Keratinocyte (primary cell): Measurements from ENCODE around the gene IL1RAPL1.

Experiments used
- CTCF ChIP-seq, 3 experiments: IDR thresholded peaks in 1 of 3; conservative IDR thresholded peaks in 1 of 3; optimal IDR thresholded peaks in 1 of 3; 2 replicates in 2 of 3; 3 replicates in 1 of 3; pipeline versions ENCODE3 to v1.5.1; 2011; ENCODE audit warnings: low read length in 3 of 3, mild to moderate bottlenecking in 3 of 3, moderate library complexity in 2 of 3, control low read depth in 1 of 3, inconsistent platforms in 1 of 3; ENCODE audit not compliant: insufficient read depth in 2 of 3; ENCODE audit errors: extremely low read depth in 1 of 3
- EZH2 ChIP-seq: IDR thresholded peaks from one replicate; pipeline ENCODE4 v1.6.1; 2012; ENCODE audit warnings: inconsistent platforms, mild to moderate bottlenecking, low read length, moderate library complexity

DNA sequence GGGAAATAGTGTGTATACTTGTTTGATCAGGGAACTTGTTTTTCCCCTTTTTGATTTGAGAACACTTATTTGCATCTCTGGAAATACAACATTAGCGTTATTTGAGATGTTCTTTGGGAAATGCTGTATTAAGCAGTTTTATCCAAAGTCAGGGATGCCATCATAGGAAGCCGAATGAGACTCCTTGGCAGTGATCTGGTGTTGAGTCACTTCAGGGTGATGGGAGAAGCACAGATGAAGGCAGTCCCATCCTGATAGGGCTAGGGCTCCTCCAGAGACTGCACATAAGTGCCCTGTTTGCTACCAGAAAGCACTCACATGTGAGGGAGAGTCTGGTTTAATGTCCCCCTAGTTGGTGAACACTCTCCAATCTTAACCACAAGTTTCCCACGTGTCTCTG, 62.3 kb downstream of the IL1RAPL1 start:
- TF ChIP-seq CTCF (optimal IDR thresholded peaks at IDR 0.05 in 1 of 3, IDR thresholded peaks at IDR 0.05 in 1 of 3, conservative IDR thresholded peaks at IDR 0.05 in 1 of 3; ENCODE audit: extremely low read depth in 1 of 3, insufficient read depth in 2 of 3, low read length in 3 of 3) (no peak), EZH2 (no peak)
